SK-N-SH (cell line): ENCODE results near the gene TMLHE. TPM values are rescaled to one million over a fixed set of nuclear protein-coding genes. Genes with fewer than 3 reads are reported as not detected.

Source experiments
- CTCF ChIA-PET: fragments of 300-600, 350-600 bp; formaldehyde crosslinking; extraction: SDS; loops from one replicate; lab custom pipeline; 2021; lab: Yijun Ruan, JAX
- POLR2A ChIA-PET: fragments of 350-600 bp; sonication (Branson Sonifier 250); formaldehyde crosslinking; extraction: SDS; loops from one replicate; lab custom pipeline; 2020; ENCODE audit warnings: antibody characterized with exemption, inconsistent platforms; lab: Yijun Ruan, JAX
- DNase-seq: peaks from one replicate; pipeline ENCODE4 v3.0.0; 2012
- H2AFZ ChIP-seq: fragments of 200-600 bp; sonication (generic); 2 replicates; pipeline ENCODE4 v1.8.1; 2016; ENCODE audit warnings: antibody characterized with exemption, mild to moderate bottlenecking, low read depth
- H3F3A ChIP-seq: fragments of 200-600 bp; sonication (generic); replicated peaks from 2 replicates; pipeline ENCODE3; 2016; ENCODE audit warnings: antibody characterized with exemption, mild to moderate bottlenecking; ENCODE audit not compliant: insufficient read depth
- H3K27ac ChIP-seq, 2 experiments: fragments of 200-500 bp in 1 of 2; fragments of 200-600 bp in 1 of 2; sonication (Bioruptor generic) in 1 of 2; sonication (generic), shearing (Covaris generic) in 1 of 2; 2 replicates each; pipeline versions ENCODE4 v1.5.1 to v1.6.1; 2014 to 2016; ENCODE audit warnings: low read depth in 2 of 2, inconsistent platforms in 1 of 2, low read length in 1 of 2, mild to moderate bottlenecking in 1 of 2, mixed read lengths in 1 of 2
- H3K27me3 ChIP-seq: fragments of 200-600 bp; sonication (generic), shearing (Covaris generic); 2 replicates; pipeline ENCODE4 v1.6.1; 2016; ENCODE audit warnings: mixed run types; ENCODE audit not compliant: insufficient read depth
- H3K36me3 ChIP-seq, 2 experiments: fragments of 200-500 bp in 1 of 2; fragments of 200-600 bp in 1 of 2; sonication (Bioruptor generic) in 1 of 2; sonication (generic) in 1 of 2; replicated peaks in 1 of 2; 2 replicates each; pipeline versions ENCODE3 to v1.5.1; 2014 to 2016; ENCODE audit warnings: low read length in 1 of 2, mild to moderate bottlenecking in 1 of 2; ENCODE audit not compliant: insufficient read depth in 2 of 2, control insufficient read depth in 1 of 2
- H3K4me1 ChIP-seq, 2 experiments: fragments of 200-500 bp in 1 of 2; fragments of 200-600 bp in 1 of 2; sonication (Bioruptor generic) in 1 of 2; sonication (generic), shearing (Covaris generic) in 1 of 2; 2 replicates each; pipeline versions ENCODE4 v1.5.1 to v1.6.1; 2014 to 2016; ENCODE audit warnings: low read depth in 1 of 2, low read length in 1 of 2, mixed run types in 1 of 2; ENCODE audit not compliant: insufficient read depth in 2 of 2, control insufficient read depth in 1 of 2
- H3K4me2 ChIP-seq: fragments of 200-600 bp; sonication (generic), shearing (Covaris generic); 2 replicates; pipeline ENCODE4 v1.6.1; 2017; ENCODE audit warnings: mixed run types
- H3K4me3 ChIP-seq, 2 experiments: fragments of 200-500 bp in 1 of 2; fragments of 200-600 bp in 1 of 2; sonication (Bioruptor generic) in 1 of 2; sonication (generic), shearing (Covaris generic) in 1 of 2; 2 replicates each; pipeline versions ENCODE4 v1.5.1 to v1.8.1; 2014 to 2016; ENCODE audit warnings: low read depth in 2 of 2, inconsistent platforms in 1 of 2, low read length in 1 of 2, mild to moderate bottlenecking in 1 of 2, mixed read lengths in 1 of 2, moderate library complexity in 1 of 2
- H3K79me2 ChIP-seq: fragments of 200-600 bp; sonication (generic); 2 replicates; pipeline ENCODE4 v1.8.1; 2017; ENCODE audit warnings: mild to moderate bottlenecking; ENCODE audit not compliant: insufficient read depth
- H3K9ac ChIP-seq: fragments of 200-600 bp; sonication (generic); 2 replicates; pipeline ENCODE4 v1.6.1; 2017; ENCODE audit warnings: mixed run types
- H3K9me2 ChIP-seq: fragments of 200-600 bp; sonication (generic); 2 replicates; pipeline ENCODE4 v1.6.1; 2017; ENCODE audit warnings: mixed run types
- H3K9me3 ChIP-seq: fragments of 200-600 bp; sonication (generic); 2 replicates; pipeline ENCODE4 v1.6.1; 2017; ENCODE audit warnings: mixed run types, mild to moderate bottlenecking, moderate library complexity
- H4K20me1 ChIP-seq: fragments of 200-600 bp; sonication (generic); 2 replicates; pipeline ENCODE4 v1.6.1; 2017; ENCODE audit warnings: mild to moderate bottlenecking, mixed run types; ENCODE audit not compliant: insufficient read depth
- ELF1 ChIP-seq: IDR thresholded peaks from 2 replicates; pipeline ENCODE4 v1.4.0; 2012
- EZH2phosphoT487 ChIP-seq: fragments of 200-600 bp; sonication (generic); IDR thresholded peaks from 2 replicates; pipeline ENCODE4 v1.6.1; 2017; ENCODE audit warnings: low read depth, mixed run types, mild to moderate bottlenecking, antibody characterized with exemption, moderate library complexity, borderline replicate concordance
- FOSL2 ChIP-seq: IDR thresholded peaks from 2 replicates; pipeline ENCODE4 v1.4.0; 2012; ENCODE audit warnings: low read depth, mild to moderate bottlenecking, moderate library complexity, borderline replicate concordance
- IRF3 ChIP-seq: fragments of 150-350 bp; IDR thresholded peaks from 2 replicates; pipeline ENCODE4 v1.6.1; 2016; ENCODE audit warnings: mild to moderate bottlenecking, low read depth, low read length
- JUND ChIP-seq: IDR thresholded peaks from 2 replicates; pipeline ENCODE4 v1.4.0; 2012
- MAX ChIP-seq: IDR thresholded peaks from 2 replicates; pipeline ENCODE4 v1.4.0; 2012; ENCODE audit warnings: low read depth
- MEF2A ChIP-seq: IDR thresholded peaks from 2 replicates; pipeline ENCODE4 v1.4.0; 2012; ENCODE audit warnings: low read depth, borderline replicate concordance
- NFIC ChIP-seq: IDR thresholded peaks from 2 replicates; pipeline ENCODE4 v1.4.0; 2012; ENCODE audit warnings: borderline replicate concordance
- RFX5 ChIP-seq: IDR thresholded peaks from 2 replicates; pipeline ENCODE4 v1.6.1; 2012; ENCODE audit warnings: mild to moderate bottlenecking, improper control_type of control experiment, low read length
- SIN3A ChIP-seq: IDR thresholded peaks from 2 replicates; pipeline ENCODE4 v1.6.1; 2012; ENCODE audit warnings: low read depth, mild to moderate bottlenecking, low read length, moderate library complexity, borderline replicate concordance
- SMC3 ChIP-seq: IDR thresholded peaks from 2 replicates; pipeline ENCODE4 v1.6.1; 2012; ENCODE audit warnings: low read depth, low read length, improper control_type of control experiment
- TAF1 ChIP-seq: IDR thresholded peaks from 2 replicates; pipeline ENCODE4 v1.6.1; 2012; ENCODE audit warnings: low read depth, mild to moderate bottlenecking, low read length, moderate library complexity, borderline replicate concordance
- USF2 ChIP-seq: fragments of 150-350 bp; IDR thresholded peaks from 2 replicates; pipeline ENCODE4 v1.6.1; 2017; ENCODE audit warnings: antibody characterized with exemption, low read length, low read depth, borderline replicate concordance
- WGBS: methylation state at CpG from one replicate; pipeline ENCODE4 v1.1.6; 2017; ENCODE audit warnings: low lambda C conversion rate; 5-methylcytosine and 5-hydroxymethylcytosine counted together
- polyA plus RNA-seq, 3 experiments: library from polyadenylated mRNA; depleted of rRNA; stranded (reverse); fragments of >200 nt; gene quantifications; 2 replicates each; pipeline ENCODE4 v1.2.3, GENCODE V29; 2012

TMLHE gene
- polyA plus RNA-seq, 1 of the 3 experiments (the other 2 are of a cell fraction): 11.3 TPM

- ChIA-PET CTCF (no interaction called here), POLR2A (no interaction called here)
- H3K9ac ChIP-seq: no peak overlapping the region
These were observed 67.9 kb downstream of the TMLHE start for GRCh38 chrX:155544881-155545280.

GRCh38 chrX:155535866-155536265, 76.9 kb downstream of the TMLHE start:
- Histone ChIP-seq H3K9me2 (no peaks in the 10 kb centered on the region), H4K20me1 (no peaks in the 10 kb centered on the region), H3F3A (no peaks in the 10 kb centered on the region), H3K27ac (no peak overlapping the region), H3K4me2 (no peak overlapping the region), H3K9me3 (no peaks in the 10 kb centered on the region), H3K9ac (no peak overlapping the region), H3K79me2 (no peaks in the 10 kb centered on the region), H3K4me1 (no peaks in the 10 kb centered on the region), H3K36me3 (peaks cover 0 to 5% of the 10 kb centered on the region in 2 experiments), H3K27me3 (no peaks in the 10 kb centered on the region), H2AFZ (no peak overlapping the region), H3K4me3 (no peak overlapping the region)
- TF ChIP-seq IRF3 (no peak), JUND (no peak), ELF1 (no peak), MAX (no peak), TAF1 (no peak), MEF2A (no peak), EZH2phosphoT487 (no peak), SIN3A (no peak), SMC3 (no peak), FOSL2 (no peak), RFX5 (no peak), USF2 (no peak)
- ChIA-PET CTCF (no interaction called here), POLR2A (no interaction called here)
- DNase-seq: no peak
- 33% methylated on average over 1 of the region's 1 CpG for WGBS

More at GRCh38 chrX:155544881-155545280, 67.9 kb downstream of the TMLHE start:
- H2AFZ ChIP-seq: no peak overlapping the region
- DNase-seq: no peak
- H3K4me2 ChIP-seq: no peak overlapping the region
- H3K27ac ChIP-seq: no peak overlapping the region
- no peaks in the 10 kb centered on the region for H3K4me1 ChIP-seq
- H3K9me3 ChIP-seq: no peaks in the 10 kb centered on the region
- H3K9me2 ChIP-seq: no peaks in the 10 kb centered on the region
- H3F3A ChIP-seq: no peaks in the 10 kb centered on the region
- no peaks in the 10 kb centered on the region for H4K20me1 ChIP-seq
- TF ChIP-seq JUND: no peak
- no peak for TF ChIP-seq NFIC
- TF ChIP-seq, all 33 proteins: peak for 0
- WGBS: 27% methylated on average over 2 of the region's 2 CpGs
- no peaks in the 10 kb centered on the region for H3K27me3 ChIP-seq
- H3K79me2 ChIP-seq: no peaks in the 10 kb centered on the region
- H3K4me3 ChIP-seq: no peak overlapping the region
- H3K36me3 ChIP-seq: peaks cover 21 to 25% of the 10 kb centered on the region in 2 experiments
